K562 (cell line): Measurements from ENCODE around the gene SMIM3. TPM values are rescaled to one million over a fixed set of nuclear protein-coding genes. Genes with fewer than 3 reads are reported as not detected.

Source experiments
- HOXB6 ChIP-seq: fragments of 250-450 bp; sonication (Bioruptor Pico); IDR thresholded peaks from 2 replicates; pipeline ENCODE4 v1.5.1; 2022; ENCODE audit warnings: mild to moderate bottlenecking, borderline replicate concordance
- polyA plus RNA-seq, 8 experiments: library from polyadenylated mRNA; depleted of rRNA in 4 of 8; stranded (reverse) in 5 of 8; unstranded in 3 of 8; fragments of >200 nt; fragmentation: Nextera tagmentation in 2 of 8; fragmentation: Illumina TruSeq in 1 of 8; extraction: Ambion mirVana in 2 of 8; extraction: Trizol in 1 of 8; gene quantifications; 2 replicates each; pipeline versions ENCODE4 v1.2.1 to v1.2.3, GENCODE V29; 2011 to 2014; ENCODE audit warnings: inconsistent platforms in 1 of 8, missing spikeins in 1 of 8
- total RNA-seq, 7 experiments: library from RNA; depleted of rRNA in 6 of 7; stranded (reverse); fragments of >200 nt in 6 of 7; fragmentation: Illumina TruSeq in 2 of 7; extraction: Trizol in 2 of 7; gene quantifications; 2 replicates each; pipeline versions ENCODE4 v1.2.1 to v1.2.3, GENCODE V29; 2011 to 2021; ENCODE audit warnings: low replicate concordance in 1 of 7
- TF ChIP-seq, protein P1 (sequence below): fragments of 450-650 bp; IDR thresholded peaks from 2 replicates; pipeline ENCODE4 v1.6.1; 2016; ENCODE audit warnings: mild to moderate bottlenecking, moderate library complexity
- TF ChIP-seq, protein P2 (sequence below): fragments of 250-450 bp; sonication (Bioruptor Pico); IDR thresholded peaks from 2 replicates; pipeline ENCODE4 v1.8.0; 2022; ENCODE audit warnings: inconsistent platforms

SMIM3 gene
- total and polyA plus RNA-seq, 9 of the 15 experiments (the other 6 are each of a cell fraction or from before 2014, with no cell fraction given) = 4.1 to 27.7 (median 13.6) TPM

DNA sequence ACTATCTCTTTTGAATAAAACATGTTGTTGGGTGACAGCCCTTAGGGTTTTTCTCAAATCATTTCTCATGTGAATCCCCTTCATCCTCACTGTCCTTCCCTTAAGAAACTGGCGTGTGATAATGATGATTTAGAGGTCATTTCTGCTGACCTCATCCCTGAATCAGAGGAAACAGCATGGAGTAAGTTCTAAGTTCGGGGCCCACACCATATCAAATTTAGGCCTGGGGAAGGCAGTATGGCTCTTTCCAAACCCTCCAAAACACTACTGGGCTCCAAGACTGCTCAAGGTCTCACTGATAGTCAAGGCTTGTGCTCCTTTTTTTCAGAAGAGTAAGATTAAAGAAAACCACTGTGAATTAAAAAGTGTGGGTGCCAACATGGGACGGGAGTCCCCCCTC, 872 bp upstream of the SMIM3 start (continued):
- TF ChIP-seq, protein P1, sequence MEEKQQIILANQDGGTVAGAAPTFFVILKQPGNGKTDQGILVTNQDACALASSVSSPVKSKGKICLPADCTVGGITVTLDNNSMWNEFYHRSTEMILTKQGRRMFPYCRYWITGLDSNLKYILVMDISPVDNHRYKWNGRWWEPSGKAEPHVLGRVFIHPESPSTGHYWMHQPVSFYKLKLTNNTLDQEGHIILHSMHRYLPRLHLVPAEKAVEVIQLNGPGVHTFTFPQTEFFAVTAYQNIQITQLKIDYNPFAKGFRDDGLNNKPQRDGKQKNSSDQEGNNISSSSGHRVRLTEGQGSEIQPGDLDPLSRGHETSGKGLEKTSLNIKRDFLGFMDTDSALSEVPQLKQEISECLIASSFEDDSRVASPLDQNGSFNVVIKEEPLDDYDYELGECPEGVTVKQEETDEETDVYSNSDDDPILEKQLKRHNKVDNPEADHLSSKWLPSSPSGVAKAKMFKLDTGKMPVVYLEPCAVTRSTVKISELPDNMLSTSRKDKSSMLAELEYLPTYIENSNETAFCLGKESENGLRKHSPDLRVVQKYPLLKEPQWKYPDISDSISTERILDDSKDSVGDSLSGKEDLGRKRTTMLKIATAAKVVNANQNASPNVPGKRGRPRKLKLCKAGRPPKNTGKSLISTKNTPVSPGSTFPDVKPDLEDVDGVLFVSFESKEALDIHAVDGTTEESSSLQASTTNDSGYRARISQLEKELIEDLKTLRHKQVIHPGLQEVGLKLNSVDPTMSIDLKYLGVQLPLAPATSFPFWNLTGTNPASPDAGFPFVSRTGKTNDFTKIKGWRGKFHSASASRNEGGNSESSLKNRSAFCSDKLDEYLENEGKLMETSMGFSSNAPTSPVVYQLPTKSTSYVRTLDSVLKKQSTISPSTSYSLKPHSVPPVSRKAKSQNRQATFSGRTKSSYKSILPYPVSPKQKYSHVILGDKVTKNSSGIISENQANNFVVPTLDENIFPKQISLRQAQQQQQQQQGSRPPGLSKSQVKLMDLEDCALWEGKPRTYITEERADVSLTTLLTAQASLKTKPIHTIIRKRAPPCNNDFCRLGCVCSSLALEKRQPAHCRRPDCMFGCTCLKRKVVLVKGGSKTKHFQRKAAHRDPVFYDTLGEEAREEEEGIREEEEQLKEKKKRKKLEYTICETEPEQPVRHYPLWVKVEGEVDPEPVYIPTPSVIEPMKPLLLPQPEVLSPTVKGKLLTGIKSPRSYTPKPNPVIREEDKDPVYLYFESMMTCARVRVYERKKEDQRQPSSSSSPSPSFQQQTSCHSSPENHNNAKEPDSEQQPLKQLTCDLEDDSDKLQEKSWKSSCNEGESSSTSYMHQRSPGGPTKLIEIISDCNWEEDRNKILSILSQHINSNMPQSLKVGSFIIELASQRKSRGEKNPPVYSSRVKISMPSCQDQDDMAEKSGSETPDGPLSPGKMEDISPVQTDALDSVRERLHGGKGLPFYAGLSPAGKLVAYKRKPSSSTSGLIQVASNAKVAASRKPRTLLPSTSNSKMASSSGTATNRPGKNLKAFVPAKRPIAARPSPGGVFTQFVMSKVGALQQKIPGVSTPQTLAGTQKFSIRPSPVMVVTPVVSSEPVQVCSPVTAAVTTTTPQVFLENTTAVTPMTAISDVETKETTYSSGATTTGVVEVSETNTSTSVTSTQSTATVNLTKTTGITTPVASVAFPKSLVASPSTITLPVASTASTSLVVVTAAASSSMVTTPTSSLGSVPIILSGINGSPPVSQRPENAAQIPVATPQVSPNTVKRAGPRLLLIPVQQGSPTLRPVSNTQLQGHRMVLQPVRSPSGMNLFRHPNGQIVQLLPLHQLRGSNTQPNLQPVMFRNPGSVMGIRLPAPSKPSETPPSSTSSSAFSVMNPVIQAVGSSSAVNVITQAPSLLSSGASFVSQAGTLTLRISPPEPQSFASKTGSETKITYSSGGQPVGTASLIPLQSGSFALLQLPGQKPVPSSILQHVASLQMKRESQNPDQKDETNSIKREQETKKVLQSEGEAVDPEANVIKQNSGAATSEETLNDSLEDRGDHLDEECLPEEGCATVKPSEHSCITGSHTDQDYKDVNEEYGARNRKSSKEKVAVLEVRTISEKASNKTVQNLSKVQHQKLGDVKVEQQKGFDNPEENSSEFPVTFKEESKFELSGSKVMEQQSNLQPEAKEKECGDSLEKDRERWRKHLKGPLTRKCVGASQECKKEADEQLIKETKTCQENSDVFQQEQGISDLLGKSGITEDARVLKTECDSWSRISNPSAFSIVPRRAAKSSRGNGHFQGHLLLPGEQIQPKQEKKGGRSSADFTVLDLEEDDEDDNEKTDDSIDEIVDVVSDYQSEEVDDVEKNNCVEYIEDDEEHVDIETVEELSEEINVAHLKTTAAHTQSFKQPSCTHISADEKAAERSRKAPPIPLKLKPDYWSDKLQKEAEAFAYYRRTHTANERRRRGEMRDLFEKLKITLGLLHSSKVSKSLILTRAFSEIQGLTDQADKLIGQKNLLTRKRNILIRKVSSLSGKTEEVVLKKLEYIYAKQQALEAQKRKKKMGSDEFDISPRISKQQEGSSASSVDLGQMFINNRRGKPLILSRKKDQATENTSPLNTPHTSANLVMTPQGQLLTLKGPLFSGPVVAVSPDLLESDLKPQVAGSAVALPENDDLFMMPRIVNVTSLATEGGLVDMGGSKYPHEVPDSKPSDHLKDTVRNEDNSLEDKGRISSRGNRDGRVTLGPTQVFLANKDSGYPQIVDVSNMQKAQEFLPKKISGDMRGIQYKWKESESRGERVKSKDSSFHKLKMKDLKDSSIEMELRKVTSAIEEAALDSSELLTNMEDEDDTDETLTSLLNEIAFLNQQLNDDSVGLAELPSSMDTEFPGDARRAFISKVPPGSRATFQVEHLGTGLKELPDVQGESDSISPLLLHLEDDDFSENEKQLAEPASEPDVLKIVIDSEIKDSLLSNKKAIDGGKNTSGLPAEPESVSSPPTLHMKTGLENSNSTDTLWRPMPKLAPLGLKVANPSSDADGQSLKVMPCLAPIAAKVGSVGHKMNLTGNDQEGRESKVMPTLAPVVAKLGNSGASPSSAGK = no peak
- no peak for TF ChIP-seq HOXB6 (CRISPR knock-in tag)
- TF ChIP-seq, protein P2, sequence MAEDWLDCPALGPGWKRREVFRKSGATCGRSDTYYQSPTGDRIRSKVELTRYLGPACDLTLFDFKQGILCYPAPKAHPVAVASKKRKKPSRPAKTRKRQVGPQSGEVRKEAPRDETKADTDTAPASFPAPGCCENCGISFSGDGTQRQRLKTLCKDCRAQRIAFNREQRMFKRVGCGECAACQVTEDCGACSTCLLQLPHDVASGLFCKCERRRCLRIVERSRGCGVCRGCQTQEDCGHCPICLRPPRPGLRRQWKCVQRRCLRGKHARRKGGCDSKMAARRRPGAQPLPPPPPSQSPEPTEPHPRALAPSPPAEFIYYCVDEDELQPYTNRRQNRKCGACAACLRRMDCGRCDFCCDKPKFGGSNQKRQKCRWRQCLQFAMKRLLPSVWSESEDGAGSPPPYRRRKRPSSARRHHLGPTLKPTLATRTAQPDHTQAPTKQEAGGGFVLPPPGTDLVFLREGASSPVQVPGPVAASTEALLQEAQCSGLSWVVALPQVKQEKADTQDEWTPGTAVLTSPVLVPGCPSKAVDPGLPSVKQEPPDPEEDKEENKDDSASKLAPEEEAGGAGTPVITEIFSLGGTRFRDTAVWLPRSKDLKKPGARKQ (CRISPR knock-in tag) = no peak
